ENCODE results near the gene SYNJ2.

SYNJ2 gene

GRCh38 chr6:158085261-158086053 is 103.8 kb downstream of the SYNJ2 start:
- no peak for DNase-seq

DNA sequence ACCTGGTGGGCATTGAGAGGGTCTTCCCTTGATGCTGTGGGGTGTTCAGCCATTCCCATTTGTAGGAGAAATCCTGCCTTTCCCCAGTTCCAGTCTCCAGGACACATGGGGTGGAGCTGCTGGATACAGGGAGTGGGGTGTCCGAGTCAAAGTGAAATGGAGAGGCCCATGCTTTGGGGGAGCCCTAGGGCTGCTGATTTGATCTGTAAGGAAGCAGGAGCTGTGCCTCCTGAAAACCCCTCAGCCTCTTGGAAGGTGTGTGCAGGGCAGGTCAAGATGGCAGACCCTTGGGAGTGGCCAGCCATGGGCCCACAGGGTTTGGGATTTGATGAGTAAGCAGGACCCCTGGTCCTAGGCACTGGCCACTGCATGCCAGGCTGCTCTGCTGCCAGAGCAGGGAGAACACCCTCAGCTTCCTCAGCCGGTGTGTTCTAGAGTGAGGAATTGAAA is 104.4 kb downstream of the SYNJ2 start:
- DNase-seq, result no peak

DNA sequence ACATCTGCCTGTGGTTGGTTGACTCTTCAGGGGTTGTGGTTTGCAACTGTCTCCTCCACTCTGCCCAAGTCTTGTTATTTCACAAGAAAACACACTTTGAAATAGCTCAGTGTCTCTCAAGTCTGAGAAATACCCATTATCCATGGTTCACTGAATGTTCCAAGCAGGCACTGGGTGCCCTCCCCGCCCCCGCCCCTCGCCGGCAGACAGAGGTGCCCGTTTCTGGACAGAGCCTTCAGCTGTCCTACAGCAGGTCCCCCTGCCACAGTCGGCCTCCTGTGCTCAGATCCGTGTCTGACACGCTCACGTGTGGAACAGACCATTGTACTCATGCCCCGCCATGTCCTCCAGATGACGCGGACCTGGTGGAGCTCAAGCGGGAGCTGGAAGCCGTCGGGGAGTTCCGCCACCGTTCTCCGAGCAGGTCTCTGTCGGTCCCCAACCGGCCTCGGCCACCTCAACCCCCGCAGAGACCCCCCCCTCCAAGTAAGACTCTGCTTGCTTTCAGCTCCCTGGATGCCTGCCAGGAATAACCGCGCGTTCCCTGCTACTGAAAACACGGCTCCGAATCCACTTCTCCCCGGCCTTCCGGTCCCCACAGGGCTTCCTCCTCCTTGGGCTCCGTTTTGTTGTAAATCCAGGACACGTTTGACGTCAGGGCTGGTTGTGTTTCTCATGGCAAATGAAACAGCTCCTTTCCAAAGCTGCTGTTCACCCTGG is 105.0 kb downstream of the SYNJ2 start:
- no peak for DNase-seq

DNA sequence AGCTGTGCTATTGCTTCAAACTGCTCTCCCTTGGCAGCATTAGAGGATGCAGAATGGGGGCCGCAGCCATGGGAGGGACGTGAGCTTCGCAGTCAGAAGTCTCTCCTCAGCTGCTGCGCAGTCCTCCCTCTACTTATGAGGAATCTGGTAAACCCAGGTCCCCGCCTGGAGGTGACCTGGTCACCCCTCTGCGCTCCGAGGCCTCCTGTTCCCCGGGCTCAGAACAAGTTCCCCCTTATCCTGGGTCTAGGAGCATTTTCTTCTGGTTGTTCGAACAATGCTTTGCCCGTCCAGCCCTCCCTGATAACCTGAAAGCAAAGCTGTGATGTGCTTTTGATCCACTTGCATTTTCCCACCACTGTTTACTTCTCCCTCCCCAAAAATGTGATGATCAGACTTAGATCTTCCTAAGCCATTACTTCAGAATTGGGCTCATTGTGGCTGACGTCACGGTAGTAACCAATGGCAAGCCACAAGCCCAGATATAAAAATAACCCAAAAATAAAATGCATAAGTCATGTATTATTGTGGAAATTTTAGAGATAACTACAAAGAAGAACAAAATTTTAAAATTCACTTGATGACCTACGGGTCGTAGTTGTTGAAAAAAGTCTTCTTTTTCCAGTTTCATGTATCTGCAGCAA is 105.7 kb downstream of the SYNJ2 start:
- no peak for DNase-seq

DNA sequence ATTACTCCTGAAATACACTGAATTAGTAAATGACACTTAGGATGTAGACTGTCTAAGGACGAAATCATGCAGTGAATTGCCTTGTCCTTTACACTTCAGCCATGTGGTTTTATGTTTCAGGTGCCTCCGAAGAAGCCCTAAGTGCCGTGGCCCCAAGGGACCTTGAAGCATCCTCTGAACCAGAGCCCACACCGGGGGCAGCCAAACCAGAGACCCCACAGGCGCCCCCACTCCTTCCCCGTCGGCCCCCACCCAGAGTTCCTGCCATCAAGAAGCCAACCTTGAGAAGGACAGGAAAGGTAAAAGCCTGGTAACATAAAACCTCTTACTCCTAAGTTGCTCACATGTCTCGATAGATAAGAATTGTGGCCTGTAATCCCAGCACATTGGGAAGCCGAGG is 111.1 kb downstream of the SYNJ2 start:
- no peak for DNase-seq

GRCh38 chr6:158095031-158095430 is 113.4 kb downstream of the SYNJ2 start:
- DNase-seq, result no peak

DNA sequence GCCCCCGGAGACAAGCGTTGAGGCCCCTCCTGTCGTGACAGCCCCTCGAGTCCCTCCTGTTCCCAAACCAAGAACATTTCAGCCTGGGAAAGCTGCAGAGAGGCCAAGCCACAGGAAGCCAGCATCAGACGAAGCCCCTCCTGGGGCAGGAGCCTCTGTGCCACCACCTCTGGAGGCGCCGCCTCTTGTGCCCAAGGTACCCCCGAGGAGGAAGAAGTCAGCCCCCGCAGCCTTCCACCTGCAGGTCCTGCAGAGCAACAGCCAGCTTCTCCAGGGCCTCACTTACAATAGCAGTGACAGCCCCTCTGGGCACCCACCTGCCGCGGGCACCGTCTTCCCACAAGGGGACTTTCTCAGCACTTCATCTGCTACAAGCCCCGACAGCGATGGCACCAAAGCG is 114.0 kb downstream of the SYNJ2 start:
- no peak for DNase-seq

DNA sequence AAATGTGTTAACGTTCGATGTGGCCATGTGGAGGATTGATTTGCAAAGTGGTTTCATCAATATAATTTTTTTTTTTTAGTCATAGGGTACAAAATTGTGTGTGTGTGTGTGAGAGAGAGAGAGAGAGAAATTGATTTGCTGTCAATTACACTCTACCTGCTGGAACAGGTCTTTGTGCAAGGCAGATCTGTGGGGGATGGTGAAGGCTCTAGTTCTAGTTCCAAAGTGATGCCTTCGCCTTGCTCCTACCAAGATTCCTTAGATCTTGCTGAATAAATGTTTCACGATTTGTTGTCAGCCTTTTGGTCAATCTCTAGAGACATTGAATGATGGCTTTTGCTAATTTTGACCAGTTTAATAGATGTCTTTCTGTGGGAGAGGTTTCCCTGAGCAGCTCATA is 121.6 kb downstream of the SYNJ2 start:
- no peak for DNase-seq

- no peak for DNase-seq
Observed at GRCh38 chr6:158104696-158105095, 123.0 kb downstream of the SYNJ2 start.

DNA sequence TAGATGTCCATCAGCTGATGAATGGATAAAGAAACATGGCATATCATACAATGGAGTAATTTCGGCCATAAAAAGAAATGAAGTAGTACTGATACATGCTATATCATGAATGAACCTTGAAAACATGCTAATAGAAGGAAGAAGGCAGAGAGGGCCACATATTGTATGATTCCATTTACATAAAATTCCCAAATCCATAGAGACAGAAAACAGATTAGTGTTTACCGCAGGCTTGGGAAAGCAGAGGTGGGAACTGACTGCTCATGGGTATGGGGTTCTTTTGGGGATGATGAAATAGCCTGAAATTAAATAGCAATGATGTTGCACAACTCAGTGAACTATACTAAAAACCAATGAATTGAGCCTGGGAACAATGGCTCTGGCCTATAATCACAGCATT is 128.1 kb downstream of the SYNJ2 start:
- DNase-seq, result no peak

DNA sequence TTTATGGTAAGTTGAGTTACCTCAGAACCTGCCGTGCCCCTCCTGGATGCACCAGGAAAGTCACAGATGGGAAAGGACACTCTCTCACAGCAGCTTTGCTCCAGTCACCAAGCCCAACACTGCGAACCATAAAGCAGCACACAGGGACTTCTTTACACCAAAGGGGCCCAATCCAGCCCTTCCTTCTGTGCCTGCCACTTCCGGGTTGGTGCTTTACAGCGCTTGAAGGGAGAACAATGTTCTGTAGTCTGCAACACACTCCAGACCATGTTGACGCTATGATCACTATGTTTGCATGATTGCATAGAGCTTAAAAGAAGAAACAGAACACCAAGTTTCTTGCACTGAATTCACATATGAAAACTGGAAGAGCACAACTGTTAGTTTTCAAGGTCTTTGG is 129.3 kb downstream of the SYNJ2 start:
- DNase-seq, result no peak

DNA sequence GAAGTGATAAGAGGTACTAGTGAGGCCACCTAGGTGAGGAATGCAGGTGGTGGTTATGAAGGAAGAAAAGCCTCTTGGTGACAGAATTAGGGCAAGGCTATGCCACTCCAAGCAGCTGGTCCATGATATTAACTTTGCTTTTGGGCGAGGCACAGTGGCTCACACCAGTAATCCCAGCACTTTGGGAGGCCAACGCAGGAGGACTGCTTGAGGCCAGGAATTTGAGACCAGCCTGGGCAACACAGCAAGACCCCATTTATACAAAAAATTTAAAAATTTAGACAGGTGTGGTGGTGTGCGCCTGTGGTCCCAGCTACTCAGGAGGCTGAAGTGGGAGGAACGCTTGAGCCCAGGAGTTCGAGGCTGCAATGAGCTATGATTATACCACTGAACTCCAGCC is 130.3 kb downstream of the SYNJ2 start:
- DNase-seq, result no peak

- no peak for DNase-seq
Observed at GRCh38 chr6:158113802-158114201, 132.1 kb downstream of the SYNJ2 start.

GRCh38 chr6:158115102-158115501 is 133.4 kb downstream of the SYNJ2 start:
- no peak for DNase-seq

DNA sequence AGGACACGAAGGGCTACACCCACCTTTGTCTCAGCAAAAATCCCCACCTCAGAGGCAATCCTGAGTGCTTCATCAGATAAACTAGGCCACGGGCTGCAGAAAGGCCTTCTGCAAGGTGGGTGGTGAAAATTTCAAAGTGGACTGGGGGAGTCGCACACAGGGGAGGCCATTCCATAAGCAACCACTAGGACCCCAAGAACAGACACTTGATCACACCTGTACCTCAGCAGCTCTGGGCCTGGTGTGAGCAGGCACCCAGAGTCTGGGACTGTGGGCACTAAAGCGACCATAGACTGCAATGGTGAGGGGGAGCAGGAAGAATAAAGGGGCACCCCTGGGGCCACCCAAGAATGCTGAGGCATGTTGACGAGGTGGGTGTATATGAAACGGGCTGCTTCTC is 133.8 kb downstream of the SYNJ2 start:
- DNase-seq, result no peak

GRCh38 chr6:158118886-158119285 is 137.2 kb downstream of the SYNJ2 start:
- no peak for DNase-seq

DNA sequence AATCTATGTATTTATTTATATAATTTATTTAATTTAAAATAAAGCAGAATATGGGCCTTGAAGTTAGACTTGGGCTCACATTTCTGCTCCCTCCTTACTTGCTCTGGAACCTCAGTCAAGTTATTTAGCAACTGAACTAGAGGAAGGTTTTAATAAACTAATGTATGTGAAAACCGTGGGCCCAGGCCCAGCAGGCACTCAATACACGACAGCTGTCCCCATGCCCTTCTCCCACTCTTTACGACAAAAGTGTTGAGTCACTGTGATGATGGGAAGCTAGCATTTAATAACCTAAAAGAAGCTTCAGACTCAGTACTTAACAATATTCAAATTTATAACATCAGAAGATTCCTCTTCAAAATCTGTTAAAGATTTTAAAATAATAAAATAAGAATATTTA is 139.7 kb downstream of the SYNJ2 start:
- no peak for DNase-seq

DNA sequence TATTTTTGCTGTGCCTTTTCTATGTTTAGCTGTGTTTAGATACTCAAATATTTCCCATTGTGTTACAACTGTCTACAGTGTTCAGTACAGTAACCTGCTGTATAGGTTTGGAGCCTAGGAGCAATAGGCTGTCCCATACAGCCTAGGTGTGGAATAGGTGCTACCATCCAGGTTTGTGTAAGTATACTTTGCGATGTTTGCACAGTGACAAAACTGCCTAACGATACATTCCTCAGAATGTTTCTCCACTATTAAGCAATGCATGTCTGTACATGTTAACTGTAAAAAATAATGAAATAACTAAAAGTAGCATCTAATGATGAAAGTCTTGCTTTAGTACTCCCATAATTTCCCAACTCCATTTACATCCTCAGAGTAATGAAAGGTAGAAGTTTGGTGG is 140.4 kb downstream of the SYNJ2 start:
- DNase-seq, result no peak

GRCh38 chr6:158124288-158124687 is 142.6 kb downstream of the SYNJ2 start:
- no peak for DNase-seq

GRCh38 chr6:158125271-158125670 is 143.6 kb downstream of the SYNJ2 start:
- no peak for DNase-seq

GRCh38 chr6:158131926-158132325 is 150.3 kb downstream of the SYNJ2 start:
- no peak for DNase-seq

DNA sequence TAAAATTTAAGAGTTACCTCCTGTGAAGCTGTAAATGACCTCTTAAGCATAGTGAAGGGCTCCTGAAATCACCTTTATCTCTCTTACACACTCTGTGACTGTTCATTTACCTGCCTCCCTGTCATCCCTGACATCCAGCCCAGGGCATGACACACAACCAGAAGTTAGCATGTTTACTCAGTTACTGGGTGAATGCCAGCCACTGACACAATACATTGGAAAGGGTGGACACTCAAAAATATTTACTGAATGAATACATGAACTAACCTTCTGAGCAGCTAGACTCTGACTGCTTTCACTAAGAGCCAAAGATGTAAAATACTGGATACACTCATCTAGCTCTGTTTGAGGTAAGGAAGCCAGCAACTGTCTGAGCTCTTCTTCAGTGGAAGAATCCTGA is 161.1 kb downstream of the SYNJ2 start:
- DNase-seq, result no peak

GRCh38 chr6:158143700-158144099 is 162.0 kb downstream of the SYNJ2 start:
- DNase-seq, result no peak

Data from activated gamma-delta T cell (primary cell).